ENCODE data around the gene CES2.

Gene CES2

DNA sequence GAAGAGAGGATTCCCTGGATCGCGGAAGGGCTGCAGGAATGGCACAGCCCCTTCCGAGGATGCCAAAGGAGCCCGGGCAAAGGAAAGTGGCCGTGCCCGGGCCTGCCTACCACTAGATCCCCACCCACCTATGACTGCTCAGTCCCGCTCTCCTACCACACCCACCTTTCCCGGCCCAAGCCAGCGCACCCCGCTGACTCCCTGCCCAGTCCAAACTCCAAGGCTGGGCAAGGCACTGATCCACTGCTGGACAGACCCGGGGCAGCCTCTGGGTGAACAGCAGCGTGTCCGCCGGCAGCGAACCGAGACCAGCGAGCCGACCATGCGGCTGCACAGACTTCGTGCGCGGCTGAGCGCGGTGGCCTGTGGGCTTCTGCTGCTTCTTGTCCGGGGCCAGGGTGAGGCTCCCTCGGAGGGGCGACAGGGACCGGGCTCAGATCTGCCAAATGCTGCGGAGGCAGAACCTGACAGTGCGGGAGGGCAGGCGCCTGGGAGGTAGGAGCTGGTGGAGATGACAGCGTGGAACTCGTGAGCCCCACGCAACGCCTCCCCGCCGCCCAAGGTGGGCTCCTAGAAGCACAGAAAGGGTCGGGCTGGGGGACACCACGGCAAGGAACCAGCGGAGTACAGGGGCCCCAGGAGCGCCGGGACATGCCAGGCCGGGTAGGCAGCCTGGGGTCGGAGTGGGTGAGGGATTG is at the start of gene CES2:
CES2 (plus strand) TSS at position 203 of the 698 bp plus-strand sequence; CDS start at position 323, 120 bp downstream.
- H3K4me3 ChIP-seq (ENCODE audit: low read depth, low read length) = peak within 1 kb of the TSS; percentile 96
- peaks cover 10% of the 10 kb centered on the region for H3K27me3 ChIP-seq (ENCODE audit: control insufficient read depth, insufficient read depth, low read length)
- no peaks in the 10 kb centered on the region for H3K9me3 ChIP-seq (ENCODE audit: control insufficient read depth, insufficient read depth, low read depth, low read length)
- peak within 1 kb of the TSS; percentile 94 for H3K9ac ChIP-seq (ENCODE audit: low read length)
- peaks cover 12% of the 10 kb centered on the region; the same call in 1 of the 2 replicates for H3K4me1 ChIP-seq (ENCODE audit: control insufficient read depth, insufficient read depth, low read length)
- peaks cover 29% of the 10 kb centered on the region for H3K36me3 ChIP-seq (ENCODE audit: control insufficient read depth, insufficient read depth, low read length)
- no peak within 1 kb of the TSS for H3K27ac ChIP-seq (ENCODE audit: low read depth, low read length)

GRCh38 chr16:66886321-66886720 is 49.0 kb upstream of the CES2 start:
- H3K9me3 ChIP-seq (ENCODE audit: control insufficient read depth, insufficient read depth, low read depth, low read length) = no peaks in the 10 kb centered on the region
- H3K9ac ChIP-seq (ENCODE audit: low read length) = no peak overlapping the region
- H3K36me3 ChIP-seq (ENCODE audit: control insufficient read depth, insufficient read depth, low read length) = peaks cover 50% of the 10 kb centered on the region
- no peak overlapping the region for H3K4me3 ChIP-seq (ENCODE audit: low read depth, low read length)
- H3K4me1 ChIP-seq (ENCODE audit: control insufficient read depth, insufficient read depth, low read length) = peaks cover 4% of the 10 kb centered on the region; the same call in 1 of the 2 replicates
- H3K27me3 ChIP-seq (ENCODE audit: control insufficient read depth, insufficient read depth, low read length) = no peaks in the 10 kb centered on the region
- H3K27ac ChIP-seq (ENCODE audit: low read depth, low read length) = no peak overlapping the region

DNA sequence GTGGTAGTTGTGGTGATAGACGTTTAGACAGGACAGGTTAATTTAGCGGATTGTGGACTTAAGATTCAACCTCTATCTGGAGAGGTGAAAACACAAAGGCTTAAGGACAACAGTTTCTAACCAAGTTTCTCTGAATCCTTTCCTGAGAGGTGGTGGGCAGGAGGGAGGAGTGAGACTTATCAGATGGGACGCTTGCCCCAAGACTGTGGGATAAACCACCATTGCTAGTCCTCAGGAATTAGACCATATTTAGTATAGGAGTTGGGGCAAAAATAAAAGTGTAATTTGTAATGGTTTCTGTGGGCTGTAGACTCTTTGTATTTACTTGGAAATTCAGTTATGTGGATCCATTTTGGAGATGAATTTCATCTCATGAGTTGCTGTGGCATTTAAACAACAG is 48.4 kb upstream of the CES2 start:
- H3K9ac ChIP-seq (ENCODE audit: low read length) = no peak overlapping the region
- H3K27me3 ChIP-seq (ENCODE audit: control insufficient read depth, insufficient read depth, low read length) = no peaks in the 10 kb centered on the region
- H3K4me3 ChIP-seq (ENCODE audit: low read depth, low read length) = no peak overlapping the region
- peaks cover 51% of the 10 kb centered on the region for H3K36me3 ChIP-seq (ENCODE audit: control insufficient read depth, insufficient read depth, low read length)
- H3K4me1 ChIP-seq (ENCODE audit: control insufficient read depth, insufficient read depth, low read length) = no peaks in the 10 kb centered on the region; the same call in 1 of the 2 replicates
- no peak overlapping the region for H3K27ac ChIP-seq (ENCODE audit: low read depth, low read length)
- H3K9me3 ChIP-seq (ENCODE audit: control insufficient read depth, insufficient read depth, low read depth, low read length) = no peaks in the 10 kb centered on the region

DNA sequence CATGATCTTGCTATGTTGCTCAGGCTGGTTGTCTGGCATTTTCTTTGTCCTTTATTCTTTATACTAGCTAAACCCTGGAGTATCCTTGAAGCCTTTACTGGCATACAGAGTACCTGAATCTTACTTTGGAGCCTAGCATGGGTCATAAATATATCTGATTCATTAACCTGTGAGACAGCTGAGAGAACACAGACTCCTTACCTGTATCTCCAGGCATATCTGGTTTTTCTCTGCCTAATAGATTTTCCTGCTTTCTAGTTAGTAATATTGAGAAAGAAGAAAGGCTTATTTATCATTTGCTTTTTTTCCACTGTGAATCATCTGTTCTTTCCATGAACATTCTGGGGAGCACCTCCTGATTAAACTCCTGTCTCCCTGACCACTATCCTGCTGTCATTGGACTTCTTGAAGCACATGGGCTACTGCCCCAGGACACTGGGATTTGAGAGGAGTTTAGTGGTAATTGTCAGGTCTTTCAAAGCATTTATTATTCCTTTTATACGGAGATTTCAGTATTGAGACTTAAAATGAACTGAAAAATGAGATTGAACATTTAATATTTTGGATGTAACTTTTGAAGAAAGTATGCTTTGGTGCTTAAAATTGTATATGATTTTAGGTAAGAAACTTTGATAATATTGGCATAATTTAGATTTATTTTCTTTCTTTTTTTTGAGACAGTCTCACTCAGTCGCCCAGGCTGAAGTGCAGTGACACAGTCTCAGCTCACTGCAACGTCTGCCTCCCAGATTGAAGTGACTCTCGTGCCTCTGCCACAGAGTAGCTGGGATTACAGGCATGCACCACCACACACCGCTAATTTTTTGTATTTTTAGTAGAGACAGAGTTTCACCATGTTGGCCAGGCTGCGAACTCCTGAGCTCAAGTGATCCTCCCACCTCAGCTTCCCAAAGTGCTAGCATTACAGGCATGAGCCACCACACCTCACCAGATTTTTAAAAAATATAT is 46.4 kb upstream of the CES2 start:
- no peak overlapping the region for H3K9ac ChIP-seq (ENCODE audit: low read length)
- no peak overlapping the region for H3K4me3 ChIP-seq (ENCODE audit: low read depth, low read length)
- H3K4me1 ChIP-seq (ENCODE audit: control insufficient read depth, insufficient read depth, low read length) = no peaks in the 10 kb centered on the region; the same call in 1 of the 2 replicates
- H3K27me3 ChIP-seq (ENCODE audit: control insufficient read depth, insufficient read depth, low read length) = no peaks in the 10 kb centered on the region
- H3K36me3 ChIP-seq (ENCODE audit: control insufficient read depth, insufficient read depth, low read length) = peaks cover 45% of the 10 kb centered on the region
- no peaks in the 10 kb centered on the region for H3K9me3 ChIP-seq (ENCODE audit: control insufficient read depth, insufficient read depth, low read depth, low read length)
- H3K27ac ChIP-seq (ENCODE audit: low read depth, low read length) = no peak overlapping the region

- Histone ChIP-seq H3K27me3 (ENCODE audit: control insufficient read depth, insufficient read depth, low read length) (no peaks in the 10 kb centered on the region), H3K36me3 (ENCODE audit: control insufficient read depth, insufficient read depth, low read length) (peaks cover 39% of the 10 kb centered on the region), H3K4me1 (ENCODE audit: control insufficient read depth, insufficient read depth, low read length) (no peaks in the 10 kb centered on the region; the same call in 1 of the 2 replicates), H3K4me3 (ENCODE audit: low read depth, low read length) (no peak overlapping the region), H3K9me3 (ENCODE audit: control insufficient read depth, insufficient read depth, low read depth, low read length) (no peaks in the 10 kb centered on the region), H3K9ac (ENCODE audit: low read length) (no peak overlapping the region), H3K27ac (ENCODE audit: low read depth, low read length) (no peak overlapping the region)
These were observed 45.7 kb upstream of the CES2 start for GRCh38 chr16:66889622-66890021.

DNA sequence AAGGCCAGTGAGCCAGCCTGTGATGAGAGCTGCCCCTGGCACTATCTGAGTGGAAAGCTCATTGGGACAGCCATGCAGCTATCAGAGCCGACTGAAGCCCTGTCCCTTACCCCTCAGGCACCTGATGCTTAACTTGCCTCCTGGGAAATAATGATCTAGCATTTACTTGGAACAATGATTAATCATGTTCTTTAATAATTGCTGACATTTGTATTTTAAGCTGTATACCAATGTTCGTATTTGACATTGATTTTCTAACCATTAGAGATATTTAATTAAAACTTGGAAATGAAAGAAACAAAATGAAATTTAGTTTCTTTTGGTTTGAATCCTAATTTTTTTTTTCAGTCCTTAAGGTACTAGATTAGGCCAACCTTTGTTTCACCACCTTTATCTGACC is 44.5 kb upstream of the CES2 start:
- Histone ChIP-seq H3K9me3 (ENCODE audit: control insufficient read depth, insufficient read depth, low read depth, low read length) (no peaks in the 10 kb centered on the region), H3K9ac (ENCODE audit: low read length) (no peak overlapping the region), H3K27ac (ENCODE audit: low read depth, low read length) (no peak overlapping the region), H3K4me3 (ENCODE audit: low read depth, low read length) (no peak overlapping the region), H3K4me1 (ENCODE audit: control insufficient read depth, insufficient read depth, low read length) (no peaks in the 10 kb centered on the region; the same call in 1 of the 2 replicates), H3K27me3 (ENCODE audit: control insufficient read depth, insufficient read depth, low read length) (no peaks in the 10 kb centered on the region), H3K36me3 (ENCODE audit: control insufficient read depth, insufficient read depth, low read length) (peaks cover 28% of the 10 kb centered on the region)

GRCh38 chr16:66891360-66891759 is 44.0 kb upstream of the CES2 start:
- Histone ChIP-seq H3K36me3 (ENCODE audit: control insufficient read depth, insufficient read depth, low read length) (peaks cover 23% of the 10 kb centered on the region), H3K4me1 (ENCODE audit: control insufficient read depth, insufficient read depth, low read length) (no peaks in the 10 kb centered on the region; the same call in 1 of the 2 replicates), H3K27me3 (ENCODE audit: control insufficient read depth, insufficient read depth, low read length) (no peaks in the 10 kb centered on the region), H3K4me3 (ENCODE audit: low read depth, low read length) (no peak overlapping the region), H3K9ac (ENCODE audit: low read length) (no peak overlapping the region), H3K9me3 (ENCODE audit: control insufficient read depth, insufficient read depth, low read depth, low read length) (no peaks in the 10 kb centered on the region), H3K27ac (ENCODE audit: low read depth, low read length) (no peak overlapping the region)

DNA sequence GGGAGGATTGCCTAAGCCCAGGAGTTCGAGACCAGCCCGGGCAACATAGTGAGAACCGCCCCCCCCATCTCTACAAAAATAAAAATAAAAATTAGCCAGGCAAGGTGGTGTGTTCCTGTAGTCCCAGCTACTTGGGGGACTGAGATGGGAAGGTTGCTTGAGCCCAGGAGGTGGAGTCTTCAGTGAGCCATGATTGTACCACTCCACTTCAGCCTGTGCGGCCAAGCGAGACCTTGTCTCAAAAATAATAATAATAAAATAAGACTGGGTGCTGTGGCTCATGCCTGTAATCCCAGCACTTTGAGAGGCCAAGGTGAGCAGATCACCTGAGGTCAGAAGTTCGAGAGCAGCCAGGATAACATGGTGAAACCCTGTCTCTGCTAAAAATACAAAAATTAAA is 43.5 kb upstream of the CES2 start:
- H3K4me1 ChIP-seq (ENCODE audit: control insufficient read depth, insufficient read depth, low read length) = no peaks in the 10 kb centered on the region; the same call in 1 of the 2 replicates
- H3K27ac ChIP-seq (ENCODE audit: low read depth, low read length) = no peak overlapping the region
- H3K9ac ChIP-seq (ENCODE audit: low read length) = no peak overlapping the region
- no peaks in the 10 kb centered on the region for H3K27me3 ChIP-seq (ENCODE audit: control insufficient read depth, insufficient read depth, low read length)
- no peak overlapping the region for H3K4me3 ChIP-seq (ENCODE audit: low read depth, low read length)
- H3K36me3 ChIP-seq (ENCODE audit: control insufficient read depth, insufficient read depth, low read length) = peaks cover 18% of the 10 kb centered on the region
- H3K9me3 ChIP-seq (ENCODE audit: control insufficient read depth, insufficient read depth, low read depth, low read length) = no peaks in the 10 kb centered on the region

GRCh38 chr16:66894055-66894454 is 41.3 kb upstream of the CES2 start:
- Histone ChIP-seq H3K27me3 (ENCODE audit: control insufficient read depth, insufficient read depth, low read length) (no peaks in the 10 kb centered on the region), H3K4me1 (ENCODE audit: control insufficient read depth, insufficient read depth, low read length) (no peaks in the 10 kb centered on the region), H3K4me3 (ENCODE audit: low read depth, low read length) (no peak overlapping the region), H3K27ac (ENCODE audit: low read depth, low read length) (no peak overlapping the region), H3K9ac (ENCODE audit: low read length) (no peak overlapping the region), H3K9me3 (ENCODE audit: control insufficient read depth, insufficient read depth, low read depth, low read length) (no peaks in the 10 kb centered on the region), H3K36me3 (ENCODE audit: control insufficient read depth, insufficient read depth, low read length) (0 out of 2 replicates have a peak, but pooled peaks cover 3% of the 10 kb centered on the region)

DNA sequence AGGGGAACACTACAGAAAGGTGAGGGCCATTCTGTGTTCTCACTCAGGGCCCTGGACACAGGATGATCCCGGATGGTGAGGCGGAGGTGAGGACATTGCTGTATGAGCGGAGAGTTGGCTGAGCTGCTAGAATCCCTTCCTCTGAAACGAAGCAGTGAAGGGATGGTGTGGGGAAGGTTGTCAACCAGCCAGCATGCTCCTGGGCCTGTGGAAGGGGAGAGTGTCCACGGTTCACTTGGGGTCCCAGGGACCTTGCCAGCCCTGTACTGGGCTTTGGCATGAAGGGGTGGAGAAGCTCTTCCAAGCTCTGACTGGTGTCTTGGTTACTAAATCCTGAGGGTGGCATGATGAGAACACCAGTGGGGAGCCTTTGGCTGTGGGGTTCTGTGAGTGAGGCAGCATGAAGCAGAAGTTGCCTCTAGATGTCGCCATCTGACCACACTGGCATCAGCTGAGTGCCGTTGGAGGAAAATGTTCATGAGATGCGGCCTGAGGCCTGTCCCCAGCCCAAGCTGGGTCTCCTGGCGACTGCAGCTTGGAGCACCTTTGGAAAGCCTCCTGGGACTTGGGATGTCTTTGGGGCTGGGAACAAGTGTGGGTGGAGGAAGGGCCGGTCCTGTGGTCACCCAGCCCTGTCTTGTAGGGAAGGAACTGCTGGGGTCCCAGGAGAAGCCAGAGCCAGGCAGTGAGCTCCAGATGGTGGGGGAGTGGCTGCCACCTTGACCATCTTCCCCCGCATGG is 40.2 kb upstream of the CES2 start:
- Histone ChIP-seq H3K27ac (ENCODE audit: low read depth, low read length) (no peak overlapping the region), H3K4me1 (ENCODE audit: control insufficient read depth, insufficient read depth, low read length) (peaks cover 7% of the 10 kb centered on the region), H3K4me3 (ENCODE audit: low read depth, low read length) (no peak overlapping the region), H3K9ac (ENCODE audit: low read length) (no peak overlapping the region), H3K36me3 (ENCODE audit: control insufficient read depth, insufficient read depth, low read length) (0 out of 2 replicates have a peak, but pooled peaks cover 3% of the 10 kb centered on the region), H3K27me3 (ENCODE audit: control insufficient read depth, insufficient read depth, low read length) (no peaks in the 10 kb centered on the region), H3K9me3 (ENCODE audit: control insufficient read depth, insufficient read depth, low read depth, low read length) (no peaks in the 10 kb centered on the region)
